NCI-H82 treated with DMSO at 0.1 percent for 48 hours (cell line): ENCODE measurements around the gene ARHGEF4.

Source experiments
- DNase-seq: peaks from one replicate; lab custom pipeline; 2025; ENCODE audit not compliant: unreplicated experiment; lab: John Stamatoyannopoulos, UW

Gene ARHGEF4

DNA sequence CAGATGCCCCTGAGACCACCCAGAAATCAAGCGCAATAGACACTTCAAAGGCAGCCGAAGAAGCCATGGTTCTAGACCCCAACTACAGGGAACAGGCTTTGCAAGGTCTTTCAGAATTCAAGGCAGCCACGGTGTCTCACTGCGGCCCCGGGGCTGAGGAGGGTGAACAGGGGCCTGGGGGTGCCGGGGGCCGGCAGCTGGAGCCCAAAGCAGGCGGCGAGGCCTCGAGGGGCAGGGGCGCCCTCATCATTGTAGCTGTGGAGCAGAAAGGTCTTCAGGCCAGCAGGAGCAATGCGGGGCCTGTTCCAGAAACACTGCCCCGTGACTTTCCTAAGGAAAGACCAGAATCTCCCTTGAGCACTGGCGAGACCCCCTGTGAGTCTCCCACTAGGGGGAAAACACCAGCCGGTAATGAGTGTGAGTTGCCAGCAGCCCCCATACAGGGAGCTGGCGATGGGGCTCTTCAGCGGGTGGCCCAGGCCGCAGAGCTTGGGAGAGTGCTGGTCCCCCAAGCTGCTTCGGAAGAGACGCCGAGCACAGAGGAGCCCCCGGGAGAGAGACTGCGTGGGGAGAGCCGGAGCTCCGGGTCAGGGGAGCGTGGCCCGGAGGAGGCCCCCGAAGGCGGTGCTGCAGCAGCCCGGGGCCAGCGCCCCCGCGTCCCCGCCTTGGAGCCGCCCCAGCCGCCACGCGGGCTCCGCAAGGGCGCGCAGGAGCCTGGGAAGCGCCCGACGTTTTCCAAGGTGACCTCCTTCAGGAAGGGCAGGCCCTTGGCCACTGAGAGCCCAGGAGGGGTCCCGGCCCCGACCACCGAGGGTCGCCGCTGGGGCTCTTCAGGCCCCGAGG, 79.1 kb downstream of the ARHGEF4 start:
- no peak for DNase-seq

DNA sequence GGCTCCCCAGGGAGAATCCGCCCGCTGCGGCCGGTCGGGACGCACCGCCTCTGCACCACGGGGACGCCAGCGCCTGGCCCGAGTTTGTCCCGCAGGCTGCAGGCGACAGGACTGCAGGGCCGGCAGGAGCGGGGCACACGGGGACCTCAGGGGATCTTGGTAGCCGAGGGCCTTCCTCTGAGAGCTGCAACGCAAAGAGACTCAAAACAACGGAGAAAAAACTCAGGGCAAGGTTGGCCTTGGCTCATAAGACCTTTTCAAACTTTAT, 79.7 kb downstream of the ARHGEF4 start:
- DNase-seq, result no peak

DNA sequence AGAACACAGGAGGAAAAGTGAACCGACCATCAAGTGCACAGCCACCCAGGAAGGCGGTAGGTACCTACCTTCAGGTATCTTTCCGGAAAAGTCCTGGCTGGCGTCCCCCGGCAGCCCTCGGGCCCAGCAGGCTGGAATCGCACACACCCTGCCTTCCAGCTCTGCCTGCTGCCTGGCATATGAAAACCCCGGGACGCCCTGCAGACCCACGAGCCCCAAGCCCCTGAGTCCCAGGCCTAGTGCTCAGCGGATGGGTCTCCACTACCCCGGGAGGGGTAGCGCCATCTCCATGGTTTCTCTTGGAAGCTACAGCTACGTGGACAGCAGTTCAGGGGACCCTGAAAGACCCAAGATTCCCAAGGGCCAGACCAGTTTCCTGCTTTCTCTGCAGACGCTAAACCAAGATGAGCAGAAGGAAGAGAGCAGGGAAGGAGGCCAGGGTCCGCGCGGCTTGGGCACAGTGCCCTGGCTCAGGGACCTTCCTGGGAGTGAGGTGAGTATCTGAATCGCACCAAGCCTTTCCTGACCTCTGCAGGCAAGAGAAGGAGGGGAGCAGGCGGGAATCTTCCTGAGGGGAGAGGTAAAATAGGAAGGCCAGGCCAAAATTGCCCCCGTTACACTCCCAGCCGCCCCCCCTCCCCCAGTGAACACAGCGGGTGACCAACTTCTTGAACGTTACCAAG, 80.4 kb downstream of the ARHGEF4 start:
- DNase-seq, result no peak

DNA sequence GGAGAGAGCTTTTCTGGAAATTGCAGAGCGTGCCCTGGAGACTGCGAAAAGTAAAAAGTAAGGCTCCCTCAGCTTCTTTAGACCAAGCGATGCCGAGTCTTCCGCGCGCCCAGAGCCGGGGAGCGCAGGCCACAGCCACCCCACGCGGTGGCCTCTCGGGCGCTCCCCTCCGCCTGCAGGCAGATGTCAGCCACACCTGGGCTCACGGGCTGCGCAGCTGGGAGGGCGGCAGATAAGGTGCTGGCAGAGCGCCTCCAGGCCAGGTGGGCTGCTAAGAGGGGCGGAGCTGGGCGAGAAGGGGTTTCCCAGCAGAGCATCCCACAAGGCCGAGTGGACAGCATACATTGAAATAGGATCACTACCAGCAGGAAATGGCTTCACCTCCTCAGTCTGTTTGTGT, 81.7 kb downstream of the ARHGEF4 start:
- no peak for DNase-seq

DNA sequence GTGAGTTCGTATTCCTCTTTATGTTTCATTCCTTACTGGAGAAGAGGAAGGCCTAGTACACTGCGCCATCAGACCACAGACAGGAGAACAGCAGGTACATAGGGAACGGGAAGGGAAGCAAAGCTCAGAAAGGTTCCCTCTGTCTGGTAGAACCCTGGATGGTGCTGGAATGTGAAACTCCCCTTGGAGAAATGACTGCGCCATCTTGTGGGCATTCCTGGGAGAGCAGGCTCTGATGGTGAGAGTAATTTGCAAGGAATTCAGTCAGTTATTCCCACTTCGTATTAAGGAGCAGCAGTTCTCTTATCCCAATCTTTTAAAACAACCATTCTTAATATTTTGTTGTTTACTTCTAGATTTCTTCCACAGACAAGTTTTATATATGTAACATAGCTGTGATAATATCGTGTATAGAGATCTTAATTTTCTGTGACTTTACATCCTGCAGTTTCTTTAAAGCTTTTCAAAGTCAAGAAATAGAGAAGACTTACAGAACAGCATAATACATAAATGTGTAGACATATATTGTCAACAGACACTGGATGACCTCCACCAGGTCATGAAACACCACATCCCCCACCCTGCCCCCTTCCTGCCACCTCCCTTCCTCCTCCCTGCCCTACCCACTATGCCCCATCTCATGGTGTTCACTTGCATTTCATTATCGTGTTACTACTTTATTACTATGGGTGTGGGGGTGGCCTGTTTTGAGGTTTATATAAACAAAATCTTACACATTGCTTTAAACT, 83.9 kb downstream of the ARHGEF4 start:
- peak; percentile 28 for DNase-seq

GRCh38 chr2:130921164-130921476, 84.4 kb downstream of the ARHGEF4 start:
- DNase-seq, result no peak

DNA sequence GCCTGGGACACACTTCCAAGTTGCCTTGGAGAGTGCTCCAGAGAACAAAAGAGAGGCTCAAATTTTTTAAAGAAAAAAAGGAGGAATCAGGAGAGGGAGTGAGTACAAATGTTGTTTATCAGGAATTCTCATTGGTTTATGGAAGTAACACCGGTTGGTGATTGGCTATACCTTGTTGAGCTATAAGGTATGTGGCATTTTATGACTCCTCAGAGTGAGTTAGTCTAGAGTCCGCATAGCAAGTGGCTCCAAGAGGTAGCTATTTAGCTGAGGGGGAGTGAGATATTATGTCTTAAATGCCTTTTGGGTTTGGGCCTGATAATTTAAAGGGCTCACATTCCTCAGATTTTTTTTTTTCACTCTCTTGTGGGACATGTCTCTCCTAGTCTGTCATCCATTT, 85.7 kb downstream of the ARHGEF4 start:
- DNase-seq, result no peak

DNA sequence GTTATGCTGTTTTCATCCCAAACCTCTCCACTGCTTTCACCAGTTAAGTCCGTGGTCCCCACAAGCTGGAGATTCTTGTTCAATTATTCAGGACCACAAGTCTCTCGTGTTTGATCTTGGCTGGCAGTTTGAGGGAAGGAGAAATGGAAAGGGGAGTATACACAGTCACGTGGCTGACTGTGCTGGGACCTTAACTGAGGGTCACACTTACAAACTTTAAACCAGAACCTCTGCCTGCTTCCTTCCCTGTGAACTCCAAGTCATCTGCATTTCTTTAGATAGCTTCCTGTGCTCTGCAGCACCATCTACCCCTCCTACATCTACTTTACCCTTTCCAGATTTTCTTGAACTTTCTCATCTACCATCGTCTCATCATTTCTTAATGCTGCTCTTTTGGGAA, 91.7 kb downstream of the ARHGEF4 start:
- no peak for DNase-seq

DNA sequence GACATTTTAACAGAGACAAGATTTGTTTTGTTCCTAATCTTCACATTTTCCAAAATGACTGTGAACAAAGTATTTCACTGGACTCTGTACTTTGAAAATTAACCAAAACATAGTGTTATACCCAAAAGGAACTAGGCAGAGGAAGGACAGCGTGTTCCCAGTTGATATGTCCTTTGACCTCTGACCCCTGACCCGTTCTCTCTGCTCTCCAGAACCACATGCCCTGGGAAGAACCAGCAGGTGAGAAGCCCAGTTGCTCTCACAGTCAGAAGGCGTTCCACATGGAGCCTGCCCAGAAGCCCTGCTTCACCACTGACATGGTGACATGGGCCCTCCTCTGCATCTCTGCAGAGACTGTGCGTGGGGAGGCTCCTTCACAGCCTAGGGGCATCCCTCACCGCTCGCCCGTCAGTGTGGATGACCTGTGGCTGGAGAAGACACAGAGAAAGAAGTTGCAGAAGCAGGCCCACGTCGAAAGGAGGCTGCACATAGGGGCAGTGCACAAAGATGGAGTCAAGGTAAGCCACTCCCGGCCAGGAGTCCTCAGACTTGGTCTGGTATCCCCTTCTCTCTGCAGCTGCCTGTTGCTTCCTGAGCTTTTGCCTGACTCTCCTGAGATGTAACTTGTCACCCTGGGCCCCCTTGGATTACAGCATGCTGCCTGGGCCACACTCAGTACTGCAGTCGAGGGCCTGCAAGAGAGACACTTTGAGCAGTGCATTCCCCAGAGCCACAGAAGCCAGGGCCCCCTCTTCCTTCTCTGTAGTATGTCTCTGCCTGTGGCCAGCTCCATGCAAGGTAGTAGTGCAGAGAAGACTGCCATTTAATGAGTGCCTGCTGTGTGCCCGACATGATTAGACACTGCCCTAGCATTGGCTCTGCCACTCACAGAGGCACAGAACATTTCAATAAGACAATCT, 94.3 kb downstream of the ARHGEF4 start:
- no peak for DNase-seq

DNA sequence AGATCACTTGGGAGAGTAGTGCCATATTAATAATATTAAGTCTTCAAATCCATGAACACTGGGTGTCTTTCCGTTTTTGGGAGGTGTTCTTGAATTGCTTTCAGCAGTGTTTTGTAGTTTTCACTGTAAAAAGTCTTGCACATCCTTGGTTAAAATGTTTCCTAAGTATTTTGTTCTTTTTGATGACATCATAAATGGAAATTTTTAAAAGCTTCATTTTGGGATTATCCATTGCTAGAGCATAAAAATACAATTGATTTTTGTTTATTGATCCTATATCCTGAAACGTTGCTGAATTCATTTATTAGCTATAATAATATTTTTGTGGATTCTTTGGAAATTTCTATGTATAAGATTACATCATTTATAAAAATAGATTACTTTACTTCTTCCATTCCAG, 96.8 kb downstream of the ARHGEF4 start:
- no peak for DNase-seq

DNA sequence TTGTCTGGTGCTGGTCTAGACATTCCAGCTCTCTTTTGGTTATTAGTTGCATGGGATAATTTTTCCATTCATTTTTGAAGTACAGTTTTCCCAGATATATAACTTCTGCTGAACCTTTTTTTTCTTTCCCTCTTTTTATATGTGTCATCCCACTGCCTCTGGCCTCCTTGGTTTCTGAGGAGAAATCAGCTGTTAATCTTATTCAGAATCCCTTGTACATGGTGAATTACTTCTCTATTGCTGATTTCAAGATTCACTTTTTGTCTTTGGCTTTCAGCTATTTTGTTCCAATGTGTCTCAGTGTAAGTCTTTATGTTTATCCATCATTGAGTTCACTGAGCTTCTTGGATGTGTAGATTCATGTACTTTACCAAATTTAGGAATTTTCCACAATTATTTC, 99.7 kb downstream of the ARHGEF4 start:
- DNase-seq, result no peak

GRCh38 chr2:130947967-130948366, 111.3 kb downstream of the ARHGEF4 start:
- DNase-seq, result no peak

GRCh38 chr2:130949954-130950353, 113.2 kb downstream of the ARHGEF4 start:
- DNase-seq, result no peak

DNA sequence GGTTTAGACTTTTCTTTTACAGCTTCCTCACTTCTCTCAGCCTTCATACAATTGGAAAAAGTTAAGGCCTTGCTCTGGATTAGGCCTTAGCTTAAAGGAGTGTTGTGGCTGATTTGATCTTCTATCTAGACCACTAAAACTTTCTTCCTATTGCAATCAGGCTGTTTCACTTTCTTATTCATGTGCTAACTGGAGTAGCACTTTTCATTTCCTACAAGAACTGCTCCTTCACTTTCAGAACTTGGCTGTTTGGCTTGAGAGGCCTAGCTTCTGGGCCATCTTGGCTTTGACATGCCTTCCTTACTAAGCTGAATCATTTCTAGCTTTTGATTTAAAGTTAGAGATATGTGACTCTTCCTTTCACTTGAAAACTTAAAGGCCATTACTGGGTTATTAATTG, 114.3 kb downstream of the ARHGEF4 start:
- no peak for DNase-seq

GRCh38 chr2:130954873-130955272, 118.2 kb downstream of the ARHGEF4 start:
- DNase-seq, result no peak

DNA sequence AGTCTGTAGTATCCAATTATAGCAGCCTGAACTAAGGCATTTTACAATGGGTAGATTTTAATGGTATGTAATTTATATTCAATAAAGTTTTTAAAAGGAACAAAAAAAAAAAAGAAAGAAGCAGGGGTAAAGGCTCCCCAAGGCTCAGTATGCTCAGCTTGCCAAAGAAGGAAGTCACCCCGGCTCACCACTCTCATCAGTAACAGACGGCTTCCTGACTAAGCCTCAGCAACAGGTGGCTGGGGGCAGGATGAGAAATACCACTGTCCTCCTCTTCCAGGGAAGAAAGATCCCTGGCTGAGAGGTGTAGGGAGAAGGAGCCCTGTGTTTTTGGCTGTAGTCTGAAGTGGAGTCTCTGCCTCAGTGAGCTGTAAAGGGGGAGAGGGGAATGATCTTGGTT, 121.2 kb downstream of the ARHGEF4 start:
- DNase-seq, result peak; percentile 1

GRCh38 chr2:130963196-130963848, 126.6 kb downstream of the ARHGEF4 start:
- no peak for DNase-seq

GRCh38 chr2:130963849-130964793, 127.4 kb downstream of the ARHGEF4 start:
- no peak for DNase-seq

GRCh38 chr2:130964931-130965330, 128.2 kb downstream of the ARHGEF4 start:
- no peak for DNase-seq
